Neural progenitor cell (in vitro differentiated cells): Measurements from ENCODE around the gene DPH3. TPM values are rescaled to one million over a fixed set of nuclear protein-coding genes. Genes with fewer than 3 reads are reported as not detected.

Source experiments
- DNase-seq: peaks from one replicate; pipeline ENCODE4 v3.0.0-alpha.2; 2016; ENCODE audit warnings: low spot score
- H2AFZ ChIP-seq: fragments of 200-600 bp; sonication (generic); replicated peaks from 2 replicates; pipeline ENCODE4 v1.6.1; 2016; ENCODE audit warnings: antibody characterized with exemption
- H3F3A ChIP-seq: fragments of 200-600 bp; sonication (generic); 2 replicates; pipeline ENCODE4 v1.6.1; 2016; ENCODE audit warnings: antibody characterized with exemption, low read depth
- H3K27ac ChIP-seq: fragments of 200-600 bp; sonication (generic); 2 replicates; pipeline ENCODE4 v1.5.1; 2016; ENCODE audit warnings: mild to moderate bottlenecking
- H3K27me3 ChIP-seq: fragments of 200-600 bp; sonication (generic); 2 replicates; pipeline ENCODE4 v1.6.1; 2016; ENCODE audit warnings: mild to moderate bottlenecking, moderate library complexity
- H3K36me3 ChIP-seq: fragments of 200-600 bp; sonication (generic); 2 replicates; pipeline ENCODE4 v1.5.1; 2016
- H3K4me1 ChIP-seq: fragments of 200-600 bp; sonication (generic); 2 replicates; pipeline ENCODE4 v1.6.1; 2016; ENCODE audit warnings: mixed run types
- H3K4me2 ChIP-seq: fragments of 200-600 bp; sonication (generic); 2 replicates; pipeline ENCODE4 v1.6.1; 2016
- H3K4me3 ChIP-seq: fragments of 200-600 bp; sonication (generic); 2 replicates; pipeline ENCODE4 v1.5.1; 2016
- H3K79me2 ChIP-seq: fragments of 200-600 bp; sonication (generic); 2 replicates; pipeline ENCODE4 v1.6.1; 2016; ENCODE audit warnings: low read depth
- H3K9ac ChIP-seq: fragments of 200-600 bp; sonication (generic); 2 replicates; pipeline ENCODE4 v1.6.1; 2016
- H3K9me3 ChIP-seq: fragments of 200-600 bp; sonication (generic); 2 replicates; pipeline ENCODE4 v1.5.1; 2016; ENCODE audit warnings: low read depth
- H4K20me1 ChIP-seq: fragments of 200-600 bp; sonication (generic); 2 replicates; pipeline ENCODE4 v1.6.1; 2016; ENCODE audit warnings: low read depth
- H3K27ac Mint-ChIP-seq: 3 replicates; pipeline ENCODE4 v1.8.0; 2021; ENCODE audit warnings: mixed read lengths
- H3K27me3 Mint-ChIP-seq: 2 replicates; pipeline ENCODE4 v1.8.0; 2022; ENCODE audit warnings: low read depth, mild to moderate bottlenecking, inconsistent platforms, moderate library complexity, mixed read lengths; ENCODE audit not compliant: insufficient read depth
- H3K36me3 Mint-ChIP-seq: 3 replicates; pipeline ENCODE4 v1.8.0; 2021; ENCODE audit warnings: mixed read lengths
- H3K4me1 Mint-ChIP-seq: 3 replicates; pipeline ENCODE4 v1.8.0; 2021; ENCODE audit warnings: mixed read lengths
- H3K4me3 Mint-ChIP-seq: 3 replicates; pipeline ENCODE4 v1.8.0; 2021; ENCODE audit warnings: mild to moderate bottlenecking, moderate library complexity, mixed read lengths
- H3K9me3 Mint-ChIP-seq: 3 replicates; pipeline ENCODE4 v1.8.0; 2020; ENCODE audit warnings: mixed read lengths
- CTCF ChIP-seq: fragments of 200-600 bp; sonication (generic); IDR thresholded peaks from 2 replicates; pipeline ENCODE4 v1.5.1; 2017; ENCODE audit warnings: antibody characterized with exemption, mild to moderate bottlenecking
- EZH2 ChIP-seq: fragments of 200-600 bp; sonication (generic); IDR thresholded peaks from 2 replicates; pipeline ENCODE4 v1.6.1; 2017; ENCODE audit warnings: antibody characterized with exemption, mild to moderate bottlenecking, moderate library complexity
- EZH2phosphoT487 ChIP-seq: fragments of 200-600 bp; sonication (generic); IDR thresholded peaks from 2 replicates; pipeline ENCODE4 v1.6.1; 2017; ENCODE audit warnings: antibody characterized with exemption
- total RNA-seq: library from RNA; depleted of rRNA; stranded (reverse); fragments of >200 nt; gene quantifications from 2 replicates; pipeline ENCODE4 v1.2.3, GENCODE V29; 2015; ENCODE audit warnings: low replicate concordance

The DPH3 gene
- total RNA-seq, 1 donor from 2014 or later = 31.2 TPM

- no peak overlapping the region for H3K9ac ChIP-seq
- no peak overlapping the region for H3K27ac ChIP-seq
- H3F3A ChIP-seq = peaks cover 16% of the 10 kb centered on the region
- H3K79me2 ChIP-seq = peaks cover 19% of the 10 kb centered on the region
- no peak overlapping the region for H3K4me3 ChIP-seq
- no peaks in the 10 kb centered on the region for H3K36me3 ChIP-seq
- H3K9me3 Mint-ChIP-seq = no peaks in the 10 kb centered on the region
- H3K27ac Mint-ChIP-seq = no peak overlapping the region
- H3K27me3 Mint-ChIP-seq = no peaks in the 10 kb centered on the region
- H3K4me1 ChIP-seq = peaks cover 17% of the 10 kb centered on the region
- H3K27me3 ChIP-seq = no peaks in the 10 kb centered on the region
- no peaks in the 10 kb centered on the region for H4K20me1 ChIP-seq
- no peak overlapping the region for H3K4me2 ChIP-seq
- no peak for TF ChIP-seq CTCF
- TF ChIP-seq EZH2 = no peak
- no peak for TF ChIP-seq EZH2phosphoT487
- DNase-seq = no peak
- H3K4me1 Mint-ChIP-seq = no peaks in the 10 kb centered on the region
- no peak overlapping the region for H2AFZ ChIP-seq
- no peaks in the 10 kb centered on the region for H3K9me3 ChIP-seq
- H3K36me3 Mint-ChIP-seq = peaks cover 1% of the 10 kb centered on the region
- H3K4me3 Mint-ChIP-seq = no peak overlapping the region
These were observed 6.6 kb downstream of the DPH3 start for GRCh38 chr3:16258177-16258576.

- no peak overlapping the region for H3K9ac ChIP-seq
- H3K36me3 ChIP-seq = no peaks in the 10 kb centered on the region
- H3K4me3 ChIP-seq = no peak overlapping the region
- DNase-seq = no peak
- H3K4me2 ChIP-seq = no peak overlapping the region
- peaks cover 10% of the 10 kb centered on the region for H3K79me2 ChIP-seq
- Mint-ChIP-seq H3K4me1 (no peaks in the 10 kb centered on the region), H3K9me3 (no peaks in the 10 kb centered on the region), H3K27me3 (no peaks in the 10 kb centered on the region), H3K36me3 (peaks cover 1% of the 10 kb centered on the region), H3K27ac (no peak overlapping the region), H3K4me3 (no peak overlapping the region)
- TF ChIP-seq CTCF (no peak), EZH2phosphoT487 (no peak), EZH2 (no peak)
- no peaks in the 10 kb centered on the region for H3K27me3 ChIP-seq
- H4K20me1 ChIP-seq = no peaks in the 10 kb centered on the region
- peaks cover 16% of the 10 kb centered on the region for H3F3A ChIP-seq
- no peak overlapping the region for H3K27ac ChIP-seq
- H3K9me3 ChIP-seq = no peaks in the 10 kb centered on the region
- peaks cover 17% of the 10 kb centered on the region for H3K4me1 ChIP-seq
- H2AFZ ChIP-seq = no peak overlapping the region
These were observed 7.4 kb downstream of the DPH3 start for GRCh38 chr3:16257309-16257708.

- no peaks in the 10 kb centered on the region for H4K20me1 ChIP-seq
- H3K4me3 Mint-ChIP-seq = no peak overlapping the region
- TF ChIP-seq EZH2phosphoT487 = no peak
- no peak for TF ChIP-seq CTCF
- no peak for TF ChIP-seq EZH2
- peaks cover 16% of the 10 kb centered on the region for H3F3A ChIP-seq
- no peaks in the 10 kb centered on the region for H3K27me3 ChIP-seq
- no peak overlapping the region for H3K9ac ChIP-seq
- no peaks in the 10 kb centered on the region for H3K79me2 ChIP-seq
- H3K4me1 Mint-ChIP-seq = no peaks in the 10 kb centered on the region
- peaks cover 1% of the 10 kb centered on the region for H3K36me3 Mint-ChIP-seq
- peaks cover 17% of the 10 kb centered on the region for H3K4me1 ChIP-seq
- peak; percentile 68 for DNase-seq
- H3K27ac Mint-ChIP-seq = no peak overlapping the region
- H3K36me3 ChIP-seq = no peaks in the 10 kb centered on the region
- H3K4me2 ChIP-seq = peak overlapping the region; percentile 52
- no peaks in the 10 kb centered on the region for H3K27me3 Mint-ChIP-seq
- no peak overlapping the region for H3K4me3 ChIP-seq
- no peak overlapping the region for H2AFZ ChIP-seq
- H3K9me3 ChIP-seq = no peaks in the 10 kb centered on the region
- H3K27ac ChIP-seq = peak overlapping the region; percentile 49
- no peaks in the 10 kb centered on the region for H3K9me3 Mint-ChIP-seq
These were observed 9.0 kb downstream of the DPH3 start for GRCh38 chr3:16255726-16256125.
